Measurements from ENCODE around the gene REM1. TPM values are rescaled to one million over a fixed set of nuclear protein-coding genes. Genes with fewer than 3 reads are reported as not detected.

REM1 gene
- total RNA-seq, 1 experiment from 2014 or later, result not detected

- no peak overlapping the region for H3K27ac ChIP-seq (ENCODE audit: low read depth, low read length, poor library complexity, severe bottlenecking)
- no TSS peak for BruUV-seq (replicated peaks)
- no peak for TF ChIP-seq EZH2 (IDR thresholded peaks at IDR 0.05; ENCODE audit: borderline replicate concordance, low read depth, low read length, poor library complexity, severe bottlenecking)
- TF ChIP-seq, protein P1, sequence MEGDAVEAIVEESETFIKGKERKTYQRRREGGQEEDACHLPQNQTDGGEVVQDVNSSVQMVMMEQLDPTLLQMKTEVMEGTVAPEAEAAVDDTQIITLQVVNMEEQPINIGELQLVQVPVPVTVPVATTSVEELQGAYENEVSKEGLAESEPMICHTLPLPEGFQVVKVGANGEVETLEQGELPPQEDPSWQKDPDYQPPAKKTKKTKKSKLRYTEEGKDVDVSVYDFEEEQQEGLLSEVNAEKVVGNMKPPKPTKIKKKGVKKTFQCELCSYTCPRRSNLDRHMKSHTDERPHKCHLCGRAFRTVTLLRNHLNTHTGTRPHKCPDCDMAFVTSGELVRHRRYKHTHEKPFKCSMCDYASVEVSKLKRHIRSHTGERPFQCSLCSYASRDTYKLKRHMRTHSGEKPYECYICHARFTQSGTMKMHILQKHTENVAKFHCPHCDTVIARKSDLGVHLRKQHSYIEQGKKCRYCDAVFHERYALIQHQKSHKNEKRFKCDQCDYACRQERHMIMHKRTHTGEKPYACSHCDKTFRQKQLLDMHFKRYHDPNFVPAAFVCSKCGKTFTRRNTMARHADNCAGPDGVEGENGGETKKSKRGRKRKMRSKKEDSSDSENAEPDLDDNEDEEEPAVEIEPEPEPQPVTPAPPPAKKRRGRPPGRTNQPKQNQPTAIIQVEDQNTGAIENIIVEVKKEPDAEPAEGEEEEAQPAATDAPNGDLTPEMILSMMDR (conservative IDR thresholded peaks at IDR 0.05; ENCODE audit: low read depth, low read length), result no peak
- H3K4me1 ChIP-seq (ENCODE audit: insufficient read depth, low read length, poor library complexity, severe bottlenecking), result no peaks in the 10 kb centered on the region
- H3K4me3 ChIP-seq (ENCODE audit: low read depth, low read length, poor library complexity, severe bottlenecking), result no peak overlapping the region
- DNase-seq (ENCODE audit: low spot score), result no peak
- CTCF ChIA-PET, result no interaction called here
- H3K9me3 ChIP-seq (ENCODE audit: low read depth, low read length, poor library complexity, severe bottlenecking), result no peaks in the 10 kb centered on the region
- H3K36me3 ChIP-seq (ENCODE audit: insufficient read depth, low read length, poor library complexity, severe bottlenecking), result no peaks in the 10 kb centered on the region
- intact Hi-C loops (cut with micrococcal nuclease; ENCODE audit: unreplicated experiment), result no loop called here
- H3K27me3 ChIP-seq (replicated peaks; ENCODE audit: insufficient read depth, low read depth, low read length, poor library complexity), result peaks cover 24% of the 10 kb centered on the region
- POLR2A ChIA-PET (ENCODE audit: low non-redundant PET), result no interaction called here
Measured at GRCh38 chr20:31484001-31484400, 8.9 kb downstream of the REM1 start.

DNA sequence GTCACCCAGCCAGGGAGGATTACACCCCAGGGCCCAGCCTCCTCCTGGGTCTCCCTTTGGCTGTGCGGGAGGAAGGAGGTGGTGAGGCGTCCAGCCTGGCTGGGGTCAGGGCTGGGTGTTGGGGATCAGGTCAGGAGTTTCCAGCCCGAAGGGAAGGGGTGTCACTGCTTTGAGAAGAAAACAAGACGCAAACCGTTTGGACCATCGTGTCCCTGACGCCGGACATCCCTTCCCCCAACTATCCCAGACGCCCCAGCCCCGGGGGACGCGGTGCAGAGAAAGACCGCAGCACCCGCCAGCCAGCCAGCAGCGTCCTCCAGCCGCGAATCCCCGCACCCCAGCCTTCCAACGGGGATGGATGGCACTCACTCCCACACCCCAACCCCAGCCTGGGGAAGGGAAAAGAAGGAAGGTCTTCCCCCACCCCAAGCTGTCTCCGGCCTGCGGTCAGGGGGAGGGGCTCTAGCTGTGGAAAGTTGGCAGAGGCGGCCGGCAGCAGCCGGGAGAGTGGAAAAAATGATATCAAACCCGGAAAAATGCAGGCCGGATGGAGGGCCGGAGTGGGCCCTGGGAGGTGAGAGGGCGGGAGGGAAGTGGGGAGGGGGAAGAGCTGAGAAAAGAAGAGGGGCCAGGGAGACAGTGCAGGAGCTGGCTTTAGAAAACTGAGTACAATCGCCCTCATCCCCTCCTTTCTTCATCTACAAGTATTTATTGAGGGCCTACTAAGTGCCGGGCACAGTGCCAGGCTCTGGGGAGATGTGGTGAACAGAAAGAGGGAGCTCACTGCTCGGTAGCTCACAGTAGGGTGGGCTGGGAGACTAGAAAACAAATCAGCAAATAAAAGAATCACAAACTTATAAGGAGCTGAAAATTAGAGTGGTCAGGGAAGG, 10.6 kb downstream of the REM1 start:
- POLR2A ChIA-PET (ENCODE audit: low non-redundant PET), result interaction anchor here (0.7 kb wide), 1 partner anchor 1869 kb away, joined by 10 read pairs; no protein-coding TSS in a partner anchor
- Histone ChIP-seq H3K27me3 (replicated peaks; ENCODE audit: insufficient read depth, low read depth, low read length, poor library complexity) (peaks cover 24% of the 10 kb centered on the region), H3K27ac (ENCODE audit: low read depth, low read length, poor library complexity, severe bottlenecking) (no peak overlapping the region), H3K4me3 (ENCODE audit: low read depth, low read length, poor library complexity, severe bottlenecking) (no peak overlapping the region), H3K36me3 (ENCODE audit: insufficient read depth, low read length, poor library complexity, severe bottlenecking) (no peaks in the 10 kb centered on the region), H3K4me1 (ENCODE audit: insufficient read depth, low read length, poor library complexity, severe bottlenecking) (no peaks in the 10 kb centered on the region), H3K9me3 (ENCODE audit: low read depth, low read length, poor library complexity, severe bottlenecking) (no peaks in the 10 kb centered on the region)
- BruUV-seq (replicated peaks), result no TSS peak
- intact Hi-C loops (cut with micrococcal nuclease; ENCODE audit: unreplicated experiment), result no loop called here
- CTCF ChIA-PET, result no interaction called here
- no peak for DNase-seq (ENCODE audit: low spot score)
- TF ChIP-seq EZH2 (IDR thresholded peaks at IDR 0.05; ENCODE audit: borderline replicate concordance, low read depth, low read length, poor library complexity, severe bottlenecking), result no peak
- TF ChIP-seq, protein P1 (conservative IDR thresholded peaks at IDR 0.05; ENCODE audit: low read depth, low read length), result no peak

- Histone ChIP-seq H3K4me3 (ENCODE audit: low read depth, low read length, poor library complexity, severe bottlenecking) (no peak overlapping the region), H3K9me3 (ENCODE audit: low read depth, low read length, poor library complexity, severe bottlenecking) (no peaks in the 10 kb centered on the region), H3K4me1 (ENCODE audit: insufficient read depth, low read length, poor library complexity, severe bottlenecking) (no peaks in the 10 kb centered on the region), H3K27me3 (replicated peaks; ENCODE audit: insufficient read depth, low read depth, low read length, poor library complexity) (peaks cover 24% of the 10 kb centered on the region), H3K36me3 (ENCODE audit: insufficient read depth, low read length, poor library complexity, severe bottlenecking) (no peaks in the 10 kb centered on the region), H3K27ac (ENCODE audit: low read depth, low read length, poor library complexity, severe bottlenecking) (no peak overlapping the region)
- ChIA-PET POLR2A (ENCODE audit: low non-redundant PET) (no interaction called here), CTCF (interaction anchor here (1.1 kb wide), 1 partner anchor 15 kb away, joined by 3 read pairs; no protein-coding TSS in a partner anchor)
- no TSS peak for BruUV-seq (replicated peaks)
- intact Hi-C loops (cut with micrococcal nuclease; ENCODE audit: unreplicated experiment), result no loop called here
- no peak for DNase-seq (ENCODE audit: low spot score)
- no peak for TF ChIP-seq EZH2 (IDR thresholded peaks at IDR 0.05; ENCODE audit: borderline replicate concordance, low read depth, low read length, poor library complexity, severe bottlenecking)
- TF ChIP-seq, protein P1 (conservative IDR thresholded peaks at IDR 0.05; ENCODE audit: low read depth, low read length), result no peak
Measured at GRCh38 chr20:31488115-31488514, 13.0 kb downstream of the REM1 start.

All from A673 (cell line).